Measurements from ENCODE around the gene SF3B1.

DNA sequence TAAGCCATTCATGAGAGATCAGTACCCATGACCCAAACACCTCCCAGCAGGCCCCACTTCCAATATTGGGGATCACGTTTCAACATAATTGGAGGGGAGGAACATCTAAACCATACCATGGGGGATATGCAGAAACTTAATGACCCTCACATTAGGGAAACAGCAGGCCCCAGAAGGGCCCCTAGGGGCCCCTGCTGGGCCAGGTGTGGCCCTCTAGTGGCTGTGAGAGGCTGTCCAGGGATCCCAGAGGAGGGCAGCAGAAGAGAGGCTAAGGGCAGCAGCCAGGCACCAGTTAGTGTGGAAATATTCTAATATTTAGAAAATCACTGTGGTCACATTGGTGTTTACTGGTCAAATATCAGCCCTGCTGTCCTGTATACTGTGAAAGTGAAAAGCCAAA is 75.0 kb downstream of the SF3B1 start:
- TF ChIP-seq CBX5 (IDR thresholded peaks at IDR 0.05; ENCODE audit: low read depth) (no peak), EZH2 (IDR thresholded peaks at IDR 0.05; ENCODE audit: borderline replicate concordance, control insufficient read depth, low read depth, low read length) (no peak), POLR2A (IDR thresholded peaks at IDR 0.05; ENCODE audit: low read depth, low read length) (no peak), MAX (IDR thresholded peaks at IDR 0.05; ENCODE audit: low read depth, low read length) (no peak), HDAC2 (IDR thresholded peaks at IDR 0.05) (no peak)
- TF ChIP-seq, protein P1, sequence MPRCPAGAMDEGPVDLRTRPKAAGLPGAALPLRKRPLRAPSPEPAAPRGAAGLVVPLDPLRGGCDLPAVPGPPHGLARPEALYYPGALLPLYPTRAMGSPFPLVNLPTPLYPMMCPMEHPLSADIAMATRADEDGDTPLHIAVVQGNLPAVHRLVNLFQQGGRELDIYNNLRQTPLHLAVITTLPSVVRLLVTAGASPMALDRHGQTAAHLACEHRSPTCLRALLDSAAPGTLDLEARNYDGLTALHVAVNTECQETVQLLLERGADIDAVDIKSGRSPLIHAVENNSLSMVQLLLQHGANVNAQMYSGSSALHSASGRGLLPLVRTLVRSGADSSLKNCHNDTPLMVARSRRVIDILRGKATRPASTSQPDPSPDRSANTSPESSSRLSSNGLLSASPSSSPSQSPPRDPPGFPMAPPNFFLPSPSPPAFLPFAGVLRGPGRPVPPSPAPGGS (IDR thresholded peaks at IDR 0.05; ENCODE audit: borderline replicate concordance, insufficient read depth, low read depth, low read length, poor library complexity, severe bottlenecking), result no peak
- TF ChIP-seq, protein P2, sequence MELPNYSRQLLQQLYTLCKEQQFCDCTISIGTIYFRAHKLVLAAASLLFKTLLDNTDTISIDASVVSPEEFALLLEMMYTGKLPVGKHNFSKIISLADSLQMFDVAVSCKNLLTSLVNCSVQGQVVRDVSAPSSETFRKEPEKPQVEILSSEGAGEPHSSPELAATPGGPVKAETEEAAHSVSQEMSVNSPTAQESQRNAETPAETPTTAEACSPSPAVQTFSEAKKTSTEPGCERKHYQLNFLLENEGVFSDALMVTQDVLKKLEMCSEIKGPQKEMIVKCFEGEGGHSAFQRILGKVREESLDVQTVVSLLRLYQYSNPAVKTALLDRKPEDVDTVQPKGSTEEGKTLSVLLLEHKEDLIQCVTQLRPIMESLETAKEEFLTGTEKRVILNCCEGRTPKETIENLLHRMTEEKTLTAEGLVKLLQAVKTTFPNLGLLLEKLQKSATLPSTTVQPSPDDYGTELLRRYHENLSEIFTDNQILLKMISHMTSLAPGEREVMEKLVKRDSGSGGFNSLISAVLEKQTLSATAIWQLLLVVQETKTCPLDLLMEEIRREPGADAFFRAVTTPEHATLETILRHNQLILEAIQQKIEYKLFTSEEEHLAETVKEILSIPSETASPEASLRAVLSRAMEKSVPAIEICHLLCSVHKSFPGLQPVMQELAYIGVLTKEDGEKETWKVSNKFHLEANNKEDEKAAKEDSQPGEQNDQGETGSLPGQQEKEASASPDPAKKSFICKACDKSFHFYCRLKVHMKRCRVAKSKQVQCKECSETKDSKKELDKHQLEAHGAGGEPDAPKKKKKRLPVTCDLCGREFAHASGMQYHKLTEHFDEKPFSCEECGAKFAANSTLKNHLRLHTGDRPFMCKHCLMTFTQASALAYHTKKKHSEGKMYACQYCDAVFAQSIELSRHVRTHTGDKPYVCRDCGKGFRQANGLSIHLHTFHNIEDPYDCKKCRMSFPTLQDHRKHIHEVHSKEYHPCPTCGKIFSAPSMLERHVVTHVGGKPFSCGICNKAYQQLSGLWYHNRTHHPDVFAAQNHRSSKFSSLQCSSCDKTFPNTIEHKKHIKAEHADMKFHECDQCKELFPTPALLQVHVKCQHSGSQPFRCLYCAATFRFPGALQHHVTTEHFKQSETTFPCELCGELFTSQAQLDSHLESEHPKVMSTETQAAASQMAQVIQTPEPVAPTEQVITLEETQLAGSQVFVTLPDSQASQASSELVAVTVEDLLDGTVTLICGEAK (IDR thresholded peaks at IDR 0.05; ENCODE audit: borderline replicate concordance), result no peak

Data from GM12878 (cell line).